ENCODE measurements around the gene SHCBP1L.

SHCBP1L gene

DNA sequence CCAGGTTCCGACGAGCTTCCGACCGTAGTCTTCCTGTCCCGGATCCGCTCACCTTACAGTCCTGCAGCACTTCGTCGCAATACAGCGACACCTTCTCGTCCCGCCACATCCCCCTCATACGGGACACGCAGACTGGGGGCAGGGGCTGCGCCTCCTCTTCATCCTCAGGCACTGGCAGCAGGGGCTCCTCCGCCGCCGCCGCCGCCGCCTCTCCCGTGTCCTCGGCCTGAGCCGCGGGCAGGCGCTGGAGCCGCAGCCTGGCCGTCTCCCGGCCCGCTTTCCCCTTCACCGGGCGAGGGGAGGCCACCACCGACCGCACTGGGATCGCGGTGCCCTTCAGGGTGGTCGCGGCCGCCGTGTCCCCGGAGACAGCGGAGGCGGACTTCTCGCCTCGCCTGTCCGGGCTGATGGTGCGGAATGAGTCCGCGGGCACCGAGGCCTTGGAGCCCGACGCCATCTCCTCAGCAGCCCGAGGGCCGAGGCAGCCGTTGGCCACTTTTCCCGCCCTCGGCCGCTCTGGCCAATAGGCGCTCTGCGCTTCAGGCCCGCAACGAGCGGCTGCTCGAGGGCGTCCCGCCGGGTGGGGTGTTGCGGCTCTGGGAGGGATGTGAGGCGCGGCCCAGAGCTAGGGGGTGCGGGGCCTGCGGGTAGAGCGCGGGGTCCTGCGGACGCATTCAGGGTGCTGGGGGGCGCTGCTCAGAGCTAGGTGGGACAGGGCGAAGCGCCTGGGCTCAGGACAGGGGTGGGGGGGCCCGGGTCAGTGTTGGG lies at the start of gene SHCBP1L:
Gene SHCBP1L (minus strand): TSS at position 490 of the 768 bp plus-strand sequence. CDS start 33 bp downstream, at position 457.
- Mint-ChIP-seq H3K4me1 (ENCODE audit: low read depth) (peaks cover 7% of the 10 kb centered on the region), H3K9me3 (no peaks in the 10 kb centered on the region), H3K36me3 (ENCODE audit: low read depth) (no peaks in the 10 kb centered on the region), H3K27me3 (peaks cover 42% of the 10 kb centered on the region), H3K27ac (no peak within 1 kb of the TSS), H3K4me3 (peak within 1 kb of the TSS; percentile 46)
- intact Hi-C loops (cut with micrococcal nuclease), result no loop called here

DNA sequence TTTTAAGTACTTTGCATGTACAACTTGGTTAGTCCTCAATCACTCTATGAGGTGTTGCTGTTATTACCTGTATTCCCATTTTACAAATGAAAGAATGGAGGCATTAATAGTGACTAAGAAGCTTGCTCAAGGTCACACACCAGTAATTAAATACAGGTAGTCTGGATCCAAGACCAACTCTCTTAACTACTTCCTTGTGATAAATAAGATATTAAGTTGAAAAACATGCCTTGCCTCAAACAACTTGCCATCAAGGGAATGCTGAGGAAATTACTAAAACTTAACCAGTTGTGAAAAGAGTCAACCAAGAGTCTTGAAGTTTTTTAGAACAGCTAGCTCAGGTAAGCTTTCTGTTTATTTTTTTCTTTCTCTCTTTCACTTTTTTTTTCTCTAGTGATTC lies 49.3 kb upstream of the SHCBP1L start:
- Mint-ChIP-seq H3K36me3 (ENCODE audit: low read depth) (no peaks in the 10 kb centered on the region), H3K9me3 (no peaks in the 10 kb centered on the region), H3K27me3 (peaks cover 12% of the 10 kb centered on the region), H3K4me3 (no peak overlapping the region), H3K4me1 (ENCODE audit: low read depth) (no peaks in the 10 kb centered on the region), H3K27ac (no peak overlapping the region)
- intact Hi-C loops (cut with micrococcal nuclease), result no loop called here

DNA sequence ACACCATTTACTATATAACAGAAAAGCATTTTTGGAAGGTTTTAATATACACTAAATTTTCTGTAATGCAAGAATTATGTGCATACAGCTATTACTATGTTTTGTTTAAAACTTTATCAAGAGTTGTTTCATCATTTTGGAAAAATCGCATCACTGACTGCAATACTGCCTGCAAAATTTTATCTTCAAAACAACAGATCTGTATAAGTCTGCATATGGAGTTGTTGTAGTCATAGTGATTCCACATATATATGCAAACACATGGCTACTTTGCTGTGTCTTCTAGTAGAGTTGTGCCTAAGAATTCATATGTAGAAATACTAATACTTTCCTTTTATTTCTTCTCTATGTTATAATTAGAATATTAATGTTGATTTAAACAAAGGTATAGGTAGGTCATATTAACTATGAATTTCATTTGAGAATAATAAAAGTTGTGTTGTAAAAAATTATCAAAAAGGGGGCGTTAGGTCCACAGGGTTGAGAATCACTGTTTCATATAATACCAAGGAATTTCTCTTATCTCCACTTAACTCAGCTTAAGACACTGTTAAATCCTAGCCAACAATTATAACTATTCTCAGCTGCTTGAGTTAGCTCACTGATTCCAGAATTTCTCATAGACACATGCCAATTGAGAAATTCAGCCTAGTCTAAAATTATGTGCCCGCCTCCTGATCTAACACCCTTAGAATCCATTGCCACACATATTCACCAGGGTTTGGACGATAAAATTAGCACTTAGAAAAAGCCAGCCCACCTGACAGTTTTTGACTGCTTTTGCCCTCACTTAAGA lies 47.4 kb upstream of the SHCBP1L start:
- peaks cover 10% of the 10 kb centered on the region for H3K4me1 Mint-ChIP-seq (ENCODE audit: low read depth)
- peaks cover 10% of the 10 kb centered on the region for H3K27me3 Mint-ChIP-seq
- no peak overlapping the region for H3K27ac Mint-ChIP-seq
- intact Hi-C loops (cut with micrococcal nuclease), result no loop called here
- no peak overlapping the region for H3K4me3 Mint-ChIP-seq
- H3K36me3 Mint-ChIP-seq (ENCODE audit: low read depth), result no peaks in the 10 kb centered on the region
- H3K9me3 Mint-ChIP-seq, result no peaks in the 10 kb centered on the region

DNA sequence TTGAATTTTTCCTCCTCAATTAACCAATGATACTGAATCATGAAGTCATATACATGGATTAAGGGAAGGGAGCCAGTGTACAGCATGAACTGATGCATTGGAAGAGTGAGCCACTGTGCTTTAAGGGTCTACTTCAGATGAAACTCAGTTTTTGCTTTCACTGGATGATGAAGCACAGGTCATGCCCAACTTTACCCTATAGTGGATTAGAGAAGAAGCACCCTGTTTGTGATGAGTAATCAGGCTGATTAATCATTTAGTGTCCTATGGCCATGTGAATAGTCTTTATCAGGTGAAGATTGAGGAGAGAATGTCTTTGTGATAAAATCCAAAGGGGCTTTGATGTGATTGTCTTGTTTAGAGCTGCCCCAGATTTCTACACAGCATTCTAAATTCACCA lies 45.5 kb upstream of the SHCBP1L start:
- intact Hi-C loops (cut with micrococcal nuclease), result no loop called here
- Mint-ChIP-seq H3K4me3 (no peak overlapping the region), H3K9me3 (no peaks in the 10 kb centered on the region), H3K36me3 (ENCODE audit: low read depth) (no peaks in the 10 kb centered on the region), H3K27me3 (peaks cover 7% of the 10 kb centered on the region), H3K27ac (no peak overlapping the region), H3K4me1 (ENCODE audit: low read depth) (peaks cover 10% of the 10 kb centered on the region)

DNA sequence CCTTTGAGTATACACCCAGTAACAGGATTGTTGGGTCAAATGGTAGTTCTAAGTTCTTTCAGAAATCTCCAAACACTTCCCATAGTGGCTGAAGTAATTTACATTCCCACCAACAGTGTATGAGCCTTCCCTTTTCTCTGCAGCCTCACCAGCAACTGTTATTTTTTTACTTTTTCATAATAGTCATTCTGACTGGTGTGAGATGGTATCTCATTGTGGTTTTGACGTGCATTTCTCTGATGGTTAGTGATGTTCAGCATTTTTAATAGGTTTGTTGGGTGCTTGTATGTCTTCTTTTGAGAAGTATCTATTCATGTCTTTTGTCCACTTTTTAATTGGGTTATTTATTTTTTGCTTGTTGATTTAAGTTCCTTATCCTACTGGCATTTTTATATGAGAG lies 43.9 kb upstream of the SHCBP1L start:
- H3K4me3 Mint-ChIP-seq, result no peak overlapping the region
- H3K9me3 Mint-ChIP-seq, result no peaks in the 10 kb centered on the region
- no peak overlapping the region for H3K27ac Mint-ChIP-seq
- intact Hi-C loops (cut with micrococcal nuclease), result no loop called here
- H3K36me3 Mint-ChIP-seq (ENCODE audit: low read depth), result no peaks in the 10 kb centered on the region
- H3K27me3 Mint-ChIP-seq, result peaks cover 5% of the 10 kb centered on the region
- H3K4me1 Mint-ChIP-seq (ENCODE audit: low read depth), result peaks cover 10% of the 10 kb centered on the region

DNA sequence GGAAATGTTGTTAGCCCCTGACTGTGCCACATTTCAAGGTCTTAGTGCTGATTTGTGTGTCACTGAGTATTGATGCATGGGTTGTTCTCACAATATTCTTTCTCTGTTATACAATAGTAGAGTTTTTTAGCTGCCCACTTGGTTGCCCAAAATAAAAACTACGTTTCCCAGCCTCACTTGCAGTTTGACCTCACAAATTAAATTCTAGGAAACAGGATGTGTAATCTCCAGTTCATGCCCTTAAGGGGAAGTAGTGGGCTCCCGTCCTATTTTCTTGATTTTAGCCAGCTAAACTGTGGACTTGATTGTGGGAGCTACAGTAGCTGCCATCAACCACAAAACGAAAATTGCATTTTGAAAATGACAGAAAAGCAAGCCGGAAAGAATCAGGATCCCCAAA lies 42.9 kb upstream of the SHCBP1L start:
- no peak overlapping the region for H3K27ac Mint-ChIP-seq
- intact Hi-C loops (cut with micrococcal nuclease), result no loop called here
- H3K4me3 Mint-ChIP-seq, result no peak overlapping the region
- no peaks in the 10 kb centered on the region for H3K9me3 Mint-ChIP-seq
- H3K4me1 Mint-ChIP-seq (ENCODE audit: low read depth), result peaks cover 10% of the 10 kb centered on the region
- H3K36me3 Mint-ChIP-seq (ENCODE audit: low read depth), result no peaks in the 10 kb centered on the region
- H3K27me3 Mint-ChIP-seq, result no peaks in the 10 kb centered on the region

DNA sequence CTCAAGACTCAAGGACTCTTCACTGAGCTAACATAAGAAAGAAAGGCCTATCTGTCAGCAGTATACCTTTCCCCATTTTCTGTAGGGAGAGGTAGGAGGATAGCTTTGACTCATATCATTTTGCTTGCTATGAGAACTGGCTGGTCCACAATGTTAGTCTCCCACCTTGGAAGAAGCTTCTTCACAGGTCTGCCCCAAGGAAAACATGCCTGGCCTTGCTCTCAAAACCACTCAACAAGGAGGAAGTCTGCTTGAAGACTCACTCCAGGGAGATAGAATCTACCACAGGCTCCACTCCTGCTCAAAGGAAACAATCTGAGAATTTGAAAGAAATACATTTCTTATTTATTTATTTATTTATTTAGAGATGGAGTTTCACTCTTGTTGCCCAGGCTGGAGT lies 40.8 kb upstream of the SHCBP1L start:
- Mint-ChIP-seq H3K27me3 (peaks cover 7% of the 10 kb centered on the region), H3K4me1 (ENCODE audit: low read depth) (peaks cover 10% of the 10 kb centered on the region), H3K4me3 (no peak overlapping the region), H3K9me3 (no peaks in the 10 kb centered on the region), H3K27ac (no peak overlapping the region), H3K36me3 (ENCODE audit: low read depth) (no peaks in the 10 kb centered on the region)
- intact Hi-C loops (cut with micrococcal nuclease), result no loop called here

DNA sequence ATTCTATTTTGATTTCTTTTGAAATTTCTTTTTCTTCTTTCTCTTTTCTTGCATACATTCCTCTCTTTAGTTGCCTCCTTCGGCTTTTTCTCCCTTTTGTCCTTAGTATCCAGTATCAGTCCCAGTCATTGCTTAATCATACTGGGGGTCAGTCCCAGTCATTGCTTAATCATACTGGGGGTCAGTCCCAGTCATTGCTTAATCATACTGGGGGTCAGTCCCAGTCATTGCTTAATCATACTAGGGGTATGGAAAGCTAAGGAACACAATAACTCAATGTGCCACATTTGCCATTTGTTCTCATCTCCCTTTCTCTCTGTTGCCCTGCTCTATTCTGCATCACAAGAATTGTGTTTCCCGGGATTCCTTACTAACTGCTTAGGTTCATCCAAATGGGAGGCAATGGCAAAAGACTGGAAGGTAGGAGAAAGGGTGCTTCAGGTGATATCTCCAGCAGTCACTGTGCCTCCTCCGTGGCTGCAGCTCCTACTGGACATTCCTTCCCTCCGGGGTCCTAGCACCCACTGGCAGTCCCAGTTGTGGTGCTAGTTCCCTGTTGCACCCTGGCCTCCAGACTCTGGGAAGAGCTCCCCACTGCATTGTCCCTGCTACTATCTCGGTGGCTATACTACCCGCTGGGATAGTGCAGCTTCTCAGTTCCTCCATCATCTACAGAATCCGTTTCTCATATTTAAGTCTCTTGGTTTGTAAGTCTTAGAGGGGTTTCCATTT lies 37.6 kb upstream of the SHCBP1L start:
- H3K36me3 Mint-ChIP-seq (ENCODE audit: low read depth), result no peaks in the 10 kb centered on the region
- no peaks in the 10 kb centered on the region for H3K9me3 Mint-ChIP-seq
- peaks cover 8% of the 10 kb centered on the region for H3K27me3 Mint-ChIP-seq
- no peak overlapping the region for H3K4me3 Mint-ChIP-seq
- H3K27ac Mint-ChIP-seq, result no peak overlapping the region
- intact Hi-C loops (cut with micrococcal nuclease), result no loop called here
- H3K4me1 Mint-ChIP-seq (ENCODE audit: low read depth), result no peaks in the 10 kb centered on the region

DNA sequence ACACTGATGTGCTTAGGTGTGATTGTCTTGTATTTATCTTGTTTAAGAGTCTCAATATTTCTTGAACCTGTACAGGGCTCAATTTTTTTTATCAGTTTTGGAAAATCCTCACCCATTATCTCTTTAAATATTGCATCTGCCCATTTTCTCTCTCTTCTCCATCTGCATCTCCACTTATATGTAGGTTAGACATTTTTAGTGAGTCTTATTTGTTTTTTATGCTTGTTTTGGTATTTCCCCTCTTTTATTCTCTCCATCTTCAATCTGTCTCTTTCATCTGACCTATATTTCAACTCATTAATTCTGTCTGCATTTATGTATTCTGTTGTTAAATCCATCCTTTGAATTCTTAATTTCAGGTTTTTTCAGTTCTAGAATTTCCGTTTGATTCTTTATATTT lies 32.9 kb upstream of the SHCBP1L start:
- H3K4me3 Mint-ChIP-seq, result no peak overlapping the region
- H3K27me3 Mint-ChIP-seq, result peaks cover 8% of the 10 kb centered on the region
- intact Hi-C loops (cut with micrococcal nuclease), result no loop called here
- no peaks in the 10 kb centered on the region for H3K4me1 Mint-ChIP-seq (ENCODE audit: low read depth)
- H3K36me3 Mint-ChIP-seq (ENCODE audit: low read depth), result no peaks in the 10 kb centered on the region
- H3K9me3 Mint-ChIP-seq, result no peaks in the 10 kb centered on the region
- no peak overlapping the region for H3K27ac Mint-ChIP-seq

DNA sequence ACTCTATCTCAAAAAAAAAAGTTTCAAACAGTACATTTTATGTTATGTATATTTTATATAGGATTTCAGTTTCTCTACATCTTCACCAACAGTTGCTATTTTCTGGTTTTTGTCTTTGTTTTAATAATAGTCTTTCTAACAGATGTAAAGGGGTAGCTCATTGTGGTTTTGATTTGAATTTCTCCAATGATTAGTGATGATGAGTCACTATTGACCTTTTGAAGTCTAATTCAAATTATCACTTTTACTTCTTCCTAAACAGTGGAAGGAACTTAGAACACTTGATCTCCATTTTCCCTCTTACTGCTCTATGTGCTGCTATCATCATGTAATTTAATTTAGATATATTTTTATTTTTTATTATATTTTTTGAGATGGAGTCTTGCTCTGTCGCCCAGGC lies 31.7 kb upstream of the SHCBP1L start:
- Mint-ChIP-seq H3K27ac (no peak overlapping the region), H3K27me3 (peaks cover 2% of the 10 kb centered on the region), H3K36me3 (ENCODE audit: low read depth) (no peaks in the 10 kb centered on the region), H3K4me3 (no peak overlapping the region), H3K4me1 (ENCODE audit: low read depth) (no peaks in the 10 kb centered on the region), H3K9me3 (no peaks in the 10 kb centered on the region)
- intact Hi-C loops (cut with micrococcal nuclease), result no loop called here

DNA sequence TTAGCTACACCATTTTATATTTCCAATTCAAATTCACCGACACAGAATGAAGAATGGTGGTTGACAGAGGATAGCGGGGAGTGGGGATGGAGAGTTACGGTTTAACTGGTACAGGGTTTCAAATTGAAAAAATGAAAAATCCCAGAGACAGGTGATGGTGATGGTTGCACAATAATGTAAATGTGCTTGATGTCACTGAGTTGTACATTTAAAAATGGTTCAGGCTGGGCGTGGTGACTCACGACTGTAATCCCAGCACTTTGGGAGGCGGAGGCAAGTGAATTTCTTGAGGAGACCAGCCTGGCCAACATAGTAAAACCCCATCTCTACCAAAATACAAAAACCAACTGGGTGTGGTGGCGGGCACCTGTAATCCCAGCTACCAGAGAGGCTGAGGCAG lies 31.2 kb upstream of the SHCBP1L start:
- intact Hi-C loops (cut with micrococcal nuclease), result no loop called here
- Mint-ChIP-seq H3K4me3 (no peak overlapping the region), H3K9me3 (no peaks in the 10 kb centered on the region), H3K4me1 (ENCODE audit: low read depth) (no peaks in the 10 kb centered on the region), H3K36me3 (ENCODE audit: low read depth) (no peaks in the 10 kb centered on the region), H3K27me3 (peaks cover 2% of the 10 kb centered on the region), H3K27ac (no peak overlapping the region)

DNA sequence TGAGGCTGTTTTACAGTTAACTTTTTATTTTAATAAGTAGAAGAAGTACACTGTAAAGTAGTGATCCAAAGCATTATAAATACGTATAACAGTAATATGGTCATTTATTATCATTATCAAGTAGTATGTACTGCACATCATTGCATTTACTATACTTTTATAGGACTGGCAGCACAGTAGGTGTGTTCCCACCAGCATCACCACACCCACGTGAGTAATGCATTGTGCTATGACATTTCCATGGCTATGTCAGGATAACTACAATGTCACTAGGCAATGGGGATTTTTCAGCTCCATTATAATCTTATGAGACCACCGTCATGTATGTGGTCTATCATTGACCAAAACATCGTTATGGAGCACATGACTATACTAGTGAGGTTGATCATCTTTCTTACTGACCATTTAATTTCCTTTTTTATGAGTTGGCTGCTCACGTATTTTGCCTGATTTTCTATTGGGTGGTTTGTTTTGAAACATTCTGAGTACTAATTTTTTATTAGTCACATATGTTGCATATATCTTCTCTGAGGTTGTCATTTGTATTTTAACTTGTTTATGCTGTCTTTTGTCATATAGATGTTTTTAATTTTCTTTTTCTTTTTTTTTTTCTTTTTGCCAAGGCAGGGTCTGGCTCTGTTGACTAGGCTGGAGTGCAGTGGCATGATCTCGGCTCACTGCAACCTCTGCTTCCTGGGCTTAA lies 25.3 kb upstream of the SHCBP1L start:
- Mint-ChIP-seq H3K4me3 (no peak overlapping the region), H3K4me1 (ENCODE audit: low read depth) (no peaks in the 10 kb centered on the region), H3K9me3 (no peaks in the 10 kb centered on the region), H3K27ac (no peak overlapping the region), H3K36me3 (ENCODE audit: low read depth) (no peaks in the 10 kb centered on the region), H3K27me3 (no peaks in the 10 kb centered on the region)
- intact Hi-C loops (cut with micrococcal nuclease), result no loop called here

DNA sequence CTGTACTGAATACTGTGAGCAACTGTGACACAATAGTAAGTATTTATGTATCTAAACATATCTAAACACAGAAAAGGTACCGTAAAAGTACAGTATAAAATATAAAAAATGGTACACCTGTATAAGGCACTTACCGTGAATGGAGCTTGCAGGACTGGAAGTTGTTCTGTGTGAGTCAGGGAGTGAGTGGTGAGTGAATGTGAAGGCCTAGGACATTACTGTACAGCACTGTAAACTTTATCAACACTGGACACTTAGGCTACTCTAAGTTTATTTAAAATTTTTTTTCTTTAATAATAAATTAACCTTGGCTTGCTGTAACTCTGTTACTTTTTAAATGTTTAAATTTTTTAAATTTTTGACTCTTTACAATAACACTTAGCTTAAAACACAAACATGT lies 24.5 kb upstream of the SHCBP1L start:
- no peaks in the 10 kb centered on the region for H3K4me1 Mint-ChIP-seq (ENCODE audit: low read depth)
- no peaks in the 10 kb centered on the region for H3K36me3 Mint-ChIP-seq (ENCODE audit: low read depth)
- H3K27ac Mint-ChIP-seq, result no peak overlapping the region
- intact Hi-C loops (cut with micrococcal nuclease), result no loop called here
- H3K9me3 Mint-ChIP-seq, result no peaks in the 10 kb centered on the region
- no peak overlapping the region for H3K4me3 Mint-ChIP-seq
- H3K27me3 Mint-ChIP-seq, result no peaks in the 10 kb centered on the region
